Measurements from ENCODE around the gene BRD1. TPM values are rescaled to one million over a fixed set of nuclear protein-coding genes. Genes with fewer than 3 reads are reported as not detected.

BRD1 gene
- total RNA-seq, 1 donor from 2014 or later, result 32.4 TPM

DNA sequence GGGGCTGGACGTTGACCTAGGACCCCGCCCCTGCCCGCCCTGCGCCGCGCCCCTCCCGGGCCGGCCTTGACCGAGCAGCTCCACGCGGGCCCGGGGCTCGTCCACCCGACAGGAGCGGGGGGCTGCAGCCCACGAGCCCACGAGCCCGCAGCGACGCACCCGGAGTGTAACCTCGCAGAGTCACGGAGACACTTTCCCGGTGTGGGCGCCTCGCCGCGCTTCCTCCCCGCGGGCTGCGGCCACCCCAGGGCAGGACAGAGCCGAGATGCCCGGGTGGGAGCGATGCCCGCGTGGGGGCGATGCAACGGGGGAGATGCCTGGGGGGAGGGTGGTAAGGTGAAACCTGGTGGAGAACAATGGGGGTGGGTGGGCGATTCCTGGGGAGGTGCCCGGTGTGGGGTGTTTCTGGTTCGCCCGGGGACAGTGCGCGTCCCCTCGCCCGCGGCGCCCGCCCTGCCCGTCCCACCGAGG, 21.1 kb upstream of the BRD1 start:
- FAIRE-seq (no peak), DNase-seq (ENCODE audit: low read depth) (no peak)
- Mint-ChIP-seq H3K36me3 (ENCODE audit: low read depth, unreplicated experiment) (no peaks in the 10 kb centered on the region), H3K4me1 (ENCODE audit: low read depth, unreplicated experiment) (peaks cover 1% of the 10 kb centered on the region), H3K27ac (ENCODE audit: unreplicated experiment) (no peak overlapping the region), H3K4me3 (ENCODE audit: unreplicated experiment) (no peak overlapping the region), H3K9me3 (ENCODE audit: unreplicated experiment) (peaks cover 2% of the 10 kb centered on the region), H3K27me3 (ENCODE audit: low read depth, unreplicated experiment) (peaks cover 46% of the 10 kb centered on the region)
- H3K4me3 ChIP-seq (ENCODE audit: insufficient read depth, low read depth, low read length), result no peak overlapping the region
- TF ChIP-seq, protein P1, sequence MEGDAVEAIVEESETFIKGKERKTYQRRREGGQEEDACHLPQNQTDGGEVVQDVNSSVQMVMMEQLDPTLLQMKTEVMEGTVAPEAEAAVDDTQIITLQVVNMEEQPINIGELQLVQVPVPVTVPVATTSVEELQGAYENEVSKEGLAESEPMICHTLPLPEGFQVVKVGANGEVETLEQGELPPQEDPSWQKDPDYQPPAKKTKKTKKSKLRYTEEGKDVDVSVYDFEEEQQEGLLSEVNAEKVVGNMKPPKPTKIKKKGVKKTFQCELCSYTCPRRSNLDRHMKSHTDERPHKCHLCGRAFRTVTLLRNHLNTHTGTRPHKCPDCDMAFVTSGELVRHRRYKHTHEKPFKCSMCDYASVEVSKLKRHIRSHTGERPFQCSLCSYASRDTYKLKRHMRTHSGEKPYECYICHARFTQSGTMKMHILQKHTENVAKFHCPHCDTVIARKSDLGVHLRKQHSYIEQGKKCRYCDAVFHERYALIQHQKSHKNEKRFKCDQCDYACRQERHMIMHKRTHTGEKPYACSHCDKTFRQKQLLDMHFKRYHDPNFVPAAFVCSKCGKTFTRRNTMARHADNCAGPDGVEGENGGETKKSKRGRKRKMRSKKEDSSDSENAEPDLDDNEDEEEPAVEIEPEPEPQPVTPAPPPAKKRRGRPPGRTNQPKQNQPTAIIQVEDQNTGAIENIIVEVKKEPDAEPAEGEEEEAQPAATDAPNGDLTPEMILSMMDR (IDR thresholded peaks at IDR 0.05; ENCODE audit: insufficient read depth, low read depth, low read length), result no peak
- peak; percentile 81 for TF ChIP-seq EZH2 (IDR thresholded peaks at IDR 0.05; ENCODE audit: insufficient read depth, low read length)
- peaks cover 5% of the 10 kb centered on the region for H3K4me1 ChIP-seq (ENCODE audit: insufficient read depth, low read length)
- no peaks in the 10 kb centered on the region for H3K36me3 ChIP-seq (ENCODE audit: insufficient read depth, low read length)
- no peak overlapping the region for H3K27ac ChIP-seq (ENCODE audit: low read depth, low read length)
- H2AFZ ChIP-seq (ENCODE audit: low read depth, low read length), result no peak overlapping the region
- no peak overlapping the region for H3K9ac ChIP-seq (ENCODE audit: low read length)
- H4K20me1 ChIP-seq (ENCODE audit: insufficient read depth, low read length), result no peaks in the 10 kb centered on the region
- H3K9me3 ChIP-seq (ENCODE audit: insufficient read depth, low read depth, low read length), result no peaks in the 10 kb centered on the region
- H3K27me3 ChIP-seq (ENCODE audit: insufficient read depth, low read length), result peaks cover 53% of the 10 kb centered on the region
- H3K4me2 ChIP-seq (ENCODE audit: low read length), result peak overlapping the region; percentile 36
- H3K79me2 ChIP-seq (ENCODE audit: insufficient read depth, low read length), result no peaks in the 10 kb centered on the region

DNA sequence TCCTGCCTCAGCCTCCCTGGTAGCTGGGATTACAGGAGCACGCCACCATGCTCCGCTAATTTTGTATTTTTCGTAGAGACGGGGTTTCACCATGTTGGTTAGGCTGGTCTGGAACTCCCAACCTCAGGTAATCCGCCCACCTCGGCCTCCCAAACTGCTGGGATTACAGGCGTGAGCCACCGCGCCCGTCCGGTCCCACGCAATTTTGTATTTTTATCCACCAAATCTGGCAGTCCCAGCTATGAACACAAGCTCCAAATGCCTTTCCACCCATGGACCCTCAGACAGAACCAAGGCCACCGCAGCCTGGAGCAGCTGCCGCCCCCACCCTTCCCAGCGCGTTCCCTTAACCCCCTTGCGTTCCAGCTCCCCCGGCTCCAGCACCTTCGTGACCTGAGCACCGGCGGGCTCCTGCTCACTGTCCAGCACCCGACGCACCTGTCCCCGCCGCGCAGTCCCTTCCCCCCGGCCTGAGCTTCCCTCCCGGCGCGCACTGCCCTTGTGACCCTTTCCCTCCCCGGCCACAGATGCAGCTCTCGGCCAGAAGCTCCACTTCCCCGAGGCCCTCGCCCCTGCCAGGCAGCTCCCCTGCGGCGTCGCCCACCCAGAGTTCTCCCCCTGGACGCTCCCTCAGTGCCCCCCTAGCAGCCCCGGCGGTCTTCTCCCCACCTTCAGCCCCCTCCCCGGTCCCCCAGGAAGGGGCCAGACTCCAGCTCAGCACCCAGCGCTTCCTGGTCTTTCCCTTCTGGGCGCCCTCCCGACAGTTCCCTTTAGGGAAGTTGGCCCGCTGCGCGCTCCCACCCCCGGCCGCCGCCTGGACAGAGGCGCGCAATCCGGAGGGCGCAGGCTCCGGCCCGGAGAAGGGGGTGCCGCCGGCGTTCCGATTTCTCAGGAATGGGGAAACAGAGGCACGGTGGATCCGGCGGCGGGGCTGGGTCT, 20.3 kb upstream of the BRD1 start:
- Mint-ChIP-seq H3K36me3 (ENCODE audit: low read depth, unreplicated experiment) (no peaks in the 10 kb centered on the region), H3K4me1 (ENCODE audit: low read depth, unreplicated experiment) (peaks cover 1% of the 10 kb centered on the region), H3K27me3 (ENCODE audit: low read depth, unreplicated experiment) (peaks cover 48% of the 10 kb centered on the region), H3K9me3 (ENCODE audit: unreplicated experiment) (peaks cover 2% of the 10 kb centered on the region), H3K4me3 (ENCODE audit: unreplicated experiment) (peak overlapping the region; percentile 20), H3K27ac (ENCODE audit: unreplicated experiment) (no peak overlapping the region)
- H3K9ac ChIP-seq (ENCODE audit: low read length), result no peak overlapping the region
- no peaks in the 10 kb centered on the region for H4K20me1 ChIP-seq (ENCODE audit: insufficient read depth, low read length)
- H3K27ac ChIP-seq (ENCODE audit: low read depth, low read length), result no peak overlapping the region
- TF ChIP-seq EZH2 (IDR thresholded peaks at IDR 0.05; ENCODE audit: insufficient read depth, low read length), result no peak
- TF ChIP-seq, protein P1 (IDR thresholded peaks at IDR 0.05; ENCODE audit: insufficient read depth, low read depth, low read length), result no peak
- H3K9me3 ChIP-seq (ENCODE audit: insufficient read depth, low read depth, low read length), result no peaks in the 10 kb centered on the region
- peak overlapping the region; percentile 36 for H3K4me2 ChIP-seq (ENCODE audit: low read length)
- peaks cover 5% of the 10 kb centered on the region for H3K4me1 ChIP-seq (ENCODE audit: insufficient read depth, low read length)
- no peak for DNase-seq (ENCODE audit: low read depth)
- no peaks in the 10 kb centered on the region for H3K79me2 ChIP-seq (ENCODE audit: insufficient read depth, low read length)
- no peaks in the 10 kb centered on the region for H3K36me3 ChIP-seq (ENCODE audit: insufficient read depth, low read length)
- no peak overlapping the region for H2AFZ ChIP-seq (ENCODE audit: low read depth, low read length)
- no peak overlapping the region for H3K4me3 ChIP-seq (ENCODE audit: insufficient read depth, low read depth, low read length)
- no peak for FAIRE-seq
- peaks cover 53% of the 10 kb centered on the region for H3K27me3 ChIP-seq (ENCODE audit: insufficient read depth, low read length)

Data from astrocyte (in vitro differentiated cells and primary cell).